ENCODE results near the gene KSR1. TPM values are rescaled to one million over a fixed set of nuclear protein-coding genes. Genes with fewer than 3 reads are reported as not detected.

KSR1 gene
- polyA plus RNA-seq, 1 donor from 2014 or later = 9.2 TPM

GRCh38 chr17:27663936-27664605, 207.8 kb downstream of the KSR1 start:
- H3K9me2 ChIP-seq (ENCODE audit: insufficient read depth, low read length) = no peaks in the 10 kb centered on the region
- H4K20me1 ChIP-seq (ENCODE audit: insufficient read depth) = no peaks in the 10 kb centered on the region
- H3F3A ChIP-seq (ENCODE audit: insufficient read depth, low read length, poor library complexity, severe bottlenecking) = no peaks in the 10 kb centered on the region
- TF ChIP-seq RAD21 (conservative IDR thresholded peaks at IDR 0.05) = no peak
- TF ChIP-seq MXI1 (conservative IDR thresholded peaks at IDR 0.05; ENCODE audit: poor library complexity, severe bottlenecking) = no peak
- no peak for TF ChIP-seq CTCF (IDR thresholded peaks at IDR 0.05; ENCODE audit: poor library complexity, severe bottlenecking)
- TF ChIP-seq TAF1 (IDR thresholded peaks at IDR 0.05; ENCODE audit: low read depth) = no peak
- TF ChIP-seq POLR2AphosphoS5 (IDR thresholded peaks at IDR 0.05) = no peak
- no peak for TF ChIP-seq REST (IDR thresholded peaks at IDR 0.05; ENCODE audit: borderline replicate concordance)
- no peak for TF ChIP-seq EZH2 (IDR thresholded peaks at IDR 0.05; ENCODE audit: borderline replicate concordance, insufficient read depth, low read length, poor library complexity, severe bottlenecking)
- TF ChIP-seq EP300 (conservative IDR thresholded peaks at IDR 0.05; ENCODE audit: poor library complexity, severe bottlenecking) = no peak
- no peak for TF ChIP-seq SMC3 (conservative IDR thresholded peaks at IDR 0.05; ENCODE audit: poor library complexity)
- H3K36me3 ChIP-seq (ENCODE audit: insufficient read depth, low read length) = no peaks in the 10 kb centered on the region
- H3K4me2 ChIP-seq (ENCODE audit: low read length) = no peak overlapping the region
- no peaks in the 10 kb centered on the region for H3K79me2 ChIP-seq (replicated peaks; ENCODE audit: insufficient read depth, low read length)
- H2AFZ ChIP-seq (ENCODE audit: low read depth, low read length) = no peak overlapping the region
- no peak overlapping the region for H3K27ac ChIP-seq (ENCODE audit: low read length)
- H3K4me3 ChIP-seq (ENCODE audit: low read length) = no peak overlapping the region
- no peaks in the 10 kb centered on the region for H3K9me3 ChIP-seq (ENCODE audit: low read length)
- H3K27me3 ChIP-seq (ENCODE audit: insufficient read depth, low read depth, low read length) = no peaks in the 10 kb centered on the region
- no peak overlapping the region for H3K9ac ChIP-seq (ENCODE audit: low read length)

- Histone ChIP-seq H3K79me2 (replicated peaks; ENCODE audit: insufficient read depth, low read length) (no peaks in the 10 kb centered on the region), H3K36me3 (ENCODE audit: insufficient read depth, low read length) (no peaks in the 10 kb centered on the region), H3F3A (ENCODE audit: insufficient read depth, low read length, poor library complexity, severe bottlenecking) (no peaks in the 10 kb centered on the region), H3K4me2 (ENCODE audit: low read length) (no peak overlapping the region), H2AFZ (ENCODE audit: low read depth, low read length) (no peak overlapping the region), H3K27ac (ENCODE audit: low read length) (no peak overlapping the region), H4K20me1 (ENCODE audit: insufficient read depth) (no peaks in the 10 kb centered on the region), H3K9ac (ENCODE audit: low read length) (no peak overlapping the region), H3K27me3 (ENCODE audit: insufficient read depth, low read depth, low read length) (no peaks in the 10 kb centered on the region), H3K4me3 (ENCODE audit: low read length) (no peak overlapping the region), H3K9me2 (ENCODE audit: insufficient read depth, low read length) (no peaks in the 10 kb centered on the region), H3K9me3 (ENCODE audit: low read length) (no peaks in the 10 kb centered on the region)
- no peak for TF ChIP-seq MXI1 (conservative IDR thresholded peaks at IDR 0.05; ENCODE audit: poor library complexity, severe bottlenecking)
- no peak for TF ChIP-seq TAF1 (IDR thresholded peaks at IDR 0.05; ENCODE audit: low read depth)
- no peak for TF ChIP-seq REST (IDR thresholded peaks at IDR 0.05; ENCODE audit: borderline replicate concordance)
- no peak for TF ChIP-seq RAD21 (conservative IDR thresholded peaks at IDR 0.05)
- no peak for TF ChIP-seq EZH2 (IDR thresholded peaks at IDR 0.05; ENCODE audit: borderline replicate concordance, insufficient read depth, low read length, poor library complexity, severe bottlenecking)
- no peak for TF ChIP-seq SMC3 (conservative IDR thresholded peaks at IDR 0.05; ENCODE audit: poor library complexity)
- TF ChIP-seq POLR2AphosphoS5 (IDR thresholded peaks at IDR 0.05) = no peak
- no peak for TF ChIP-seq EP300 (conservative IDR thresholded peaks at IDR 0.05; ENCODE audit: poor library complexity, severe bottlenecking)
- no peak for TF ChIP-seq CTCF (IDR thresholded peaks at IDR 0.05; ENCODE audit: poor library complexity, severe bottlenecking)
Measured at GRCh38 chr17:27664606-27664965, 208.3 kb downstream of the KSR1 start.
